Endothelial cell of umbilical vein (primary cell): ENCODE data around the gene BRI3. TPM values are rescaled to one million over a fixed set of nuclear protein-coding genes. Genes with fewer than 3 reads are reported as not detected.

Experiments
- BruUV-seq: library from RNA; stranded (reverse); fragments of 400-500 nt; replicated peaks from 2 replicates; lab custom pipeline; 2021; lab: Mats Ljungman, UMichigan
- CTCF ChIA-PET: fragments of 300-600, 350-600 bp; sonication (Branson Sonifier 250); formaldehyde crosslinking; loops from one replicate; lab custom pipeline; 2021; ENCODE audit warnings: antibody characterized with exemption, inconsistent platforms; lab: Charles Lee
- POLR2A ChIA-PET: fragments of 300-600, 350-600 bp; sonication (Branson Sonifier 250); formaldehyde crosslinking; loops from one replicate; lab custom pipeline; 2021; ENCODE audit warnings: antibody characterized with exemption, inconsistent platforms; lab: Charles Lee
- DNase-seq: peaks from one replicate; pipeline ENCODE4 v3.0.0-alpha.2; 2011; ENCODE audit warnings: low read depth, low spot score
- FAIRE-seq: peaks from 2 replicates; lab custom pipeline; 2011; peaks lifted over from hg19 to GRCh38; lab: Jason Lieb, UNC
- H2AFZ ChIP-seq: 2 replicates; pipeline ENCODE4 v1.6.0; 2012; ENCODE audit warnings: low read depth, low read length, control low read depth, inconsistent platforms
- H3K27ac ChIP-seq: 2 replicates; pipeline ENCODE4 v1.5.1; 2011; ENCODE audit warnings: low read depth, mild to moderate bottlenecking, control low read depth, low read length, moderate library complexity; ENCODE audit not compliant: insufficient read depth
- H3K27me3 ChIP-seq, 2 experiments: 2 replicates each; pipeline versions ENCODE4 v1.6.0 to v1.6.1; 2011; ENCODE audit warnings: low read length in 2 of 2, mixed read lengths in 1 of 2; ENCODE audit not compliant: control insufficient read depth in 2 of 2, insufficient read depth in 2 of 2
- H3K36me3 ChIP-seq, 2 experiments: 2 replicates in 1 of 2; 3 replicates in 1 of 2; pipeline ENCODE4 v1.5.1; 2011; ENCODE audit warnings: low read length in 2 of 2, mild to moderate bottlenecking in 1 of 2, moderate library complexity in 1 of 2; ENCODE audit not compliant: control insufficient read depth in 2 of 2, insufficient read depth in 2 of 2; ENCODE audit errors: extremely low read depth in 1 of 2
- H3K4me1 ChIP-seq: 3 replicates; pipeline ENCODE4 v1.5.1; 2011; ENCODE audit warnings: mild to moderate bottlenecking, low read length; ENCODE audit not compliant: control insufficient read depth, insufficient read depth; ENCODE audit errors: extremely low read depth
- H3K4me2 ChIP-seq: 2 replicates; pipeline ENCODE4 v1.6.1; 2011; ENCODE audit warnings: low read length, control low read depth, mixed read lengths; ENCODE audit not compliant: insufficient read depth
- H3K4me3 ChIP-seq, 3 experiments: fragments of 200-600 bp in 1 of 3; sonication (generic), shearing (Covaris generic) in 1 of 3; replicated peaks in 1 of 3; 2 replicates each; pipeline ENCODE4 v1.5.1; 2011 to 2016; ENCODE audit warnings: control low read depth in 3 of 3, low read length in 3 of 3, mild to moderate bottlenecking in 2 of 3, inconsistent platforms in 1 of 3, low read depth in 1 of 3, moderate library complexity in 1 of 3; ENCODE audit not compliant: insufficient read depth in 1 of 3
- H3K79me2 ChIP-seq: 2 replicates; pipeline ENCODE4 v1.6.0; 2012; ENCODE audit warnings: low read length, inconsistent platforms; ENCODE audit not compliant: control insufficient read depth, insufficient read depth
- H3K9ac ChIP-seq: replicated peaks from 2 replicates; pipeline ENCODE3; 2011; ENCODE audit warnings: low read length, control low read depth; ENCODE audit not compliant: insufficient read depth; ENCODE audit errors: extremely low read depth
- H3K9me1 ChIP-seq: replicated peaks from 3 replicates; pipeline ENCODE4 v1.6.0; 2011; ENCODE audit warnings: mild to moderate bottlenecking, low read length; ENCODE audit not compliant: control insufficient read depth, insufficient read depth; ENCODE audit errors: extremely low read depth
- H3K9me3 ChIP-seq: replicated peaks from 2 replicates; pipeline ENCODE4 v1.5.1; 2012; ENCODE audit warnings: low read length, inconsistent platforms; ENCODE audit not compliant: control insufficient read depth, insufficient read depth
- H4K20me1 ChIP-seq: replicated peaks from 2 replicates; pipeline ENCODE3; 2011; ENCODE audit warnings: mild to moderate bottlenecking, low read length; ENCODE audit not compliant: control insufficient read depth, insufficient read depth; ENCODE audit errors: extremely low read depth
- EZH2 ChIP-seq: IDR thresholded peaks from 2 replicates; pipeline ENCODE4 v1.6.1; 2012; ENCODE audit warnings: borderline replicate concordance, low read depth, mild to moderate bottlenecking, moderate library complexity, low read length, inconsistent platforms; ENCODE audit not compliant: severe bottlenecking
- FOS ChIP-seq: IDR thresholded peaks from 2 replicates; pipeline ENCODE4 v1.6.1; 2011; ENCODE audit warnings: mild to moderate bottlenecking, low read length, moderate library complexity, borderline replicate concordance; ENCODE audit not compliant: insufficient read depth
- GATA2 ChIP-seq: IDR thresholded peaks from 2 replicates; pipeline ENCODE4 v1.7.0; 2011; ENCODE audit warnings: low read depth, mild to moderate bottlenecking, moderate library complexity, mixed read lengths, low read length; ENCODE audit not compliant: insufficient read length, insufficient read depth
- JUN ChIP-seq: IDR thresholded peaks from 2 replicates; pipeline ENCODE4 v1.6.1; 2011; ENCODE audit warnings: borderline replicate concordance, low read depth; ENCODE audit not compliant: insufficient read length, insufficient read depth
- MAX ChIP-seq: IDR thresholded peaks from 2 replicates; pipeline ENCODE4 v1.6.1; 2011; ENCODE audit not compliant: insufficient read depth, insufficient read length
- MYC ChIP-seq: IDR thresholded peaks from one replicate; pipeline ENCODE4 v1.6.1; 2011; ENCODE audit warnings: mild to moderate bottlenecking, low read depth, low read length
- POLR2A ChIP-seq: IDR thresholded peaks from 2 replicates; pipeline ENCODE4 v1.6.1; 2012; ENCODE audit warnings: low read depth, mild to moderate bottlenecking, control low read depth, low read length
- POLR2AphosphoS5 ChIP-seq: IDR thresholded peaks from 2 replicates; pipeline ENCODE4 v1.6.1; 2012; ENCODE audit warnings: low read depth, mild to moderate bottlenecking, control low read depth, low read length, moderate library complexity; ENCODE audit not compliant: insufficient read depth
- dilution Hi-C: fragments of 300-500 bp; cut with MboI; formaldehyde crosslinking; loops from one replicate; pipeline ENCODE4 v1.15.0; 2019; ENCODE audit warnings: low sequenced_read_pairs; ENCODE audit not compliant: extremely low pct_ligation_motif_present
- intact Hi-C: fragments of 100-400 bp; cut with micrococcal nuclease; formaldehyde crosslinking; loops from one replicate; pipeline ENCODE4 v1.10.0; 2022
- polyA plus RNA-seq, 4 experiments: library from polyadenylated mRNA; depleted of rRNA in 3 of 4; stranded (reverse) in 3 of 4; unstranded in 1 of 4; fragments of >200 nt; gene quantifications; 2 replicates each; pipeline versions ENCODE4 v1.2.1 to v1.2.3, GENCODE V29; 2011 to 2012; ENCODE audit warnings: missing spikeins in 1 of 4
- total RNA-seq: library from RNA; stranded (reverse); gene quantifications from 2 replicates; pipeline ENCODE4 v1.2.3, GENCODE V29; 2021

The BRI3 gene
- total and polyA plus RNA-seq, 2 donors (not counting 3 experiments of a cell fraction or from before 2014, with no cell fraction given) = 214 to 317 TPM

DNA sequence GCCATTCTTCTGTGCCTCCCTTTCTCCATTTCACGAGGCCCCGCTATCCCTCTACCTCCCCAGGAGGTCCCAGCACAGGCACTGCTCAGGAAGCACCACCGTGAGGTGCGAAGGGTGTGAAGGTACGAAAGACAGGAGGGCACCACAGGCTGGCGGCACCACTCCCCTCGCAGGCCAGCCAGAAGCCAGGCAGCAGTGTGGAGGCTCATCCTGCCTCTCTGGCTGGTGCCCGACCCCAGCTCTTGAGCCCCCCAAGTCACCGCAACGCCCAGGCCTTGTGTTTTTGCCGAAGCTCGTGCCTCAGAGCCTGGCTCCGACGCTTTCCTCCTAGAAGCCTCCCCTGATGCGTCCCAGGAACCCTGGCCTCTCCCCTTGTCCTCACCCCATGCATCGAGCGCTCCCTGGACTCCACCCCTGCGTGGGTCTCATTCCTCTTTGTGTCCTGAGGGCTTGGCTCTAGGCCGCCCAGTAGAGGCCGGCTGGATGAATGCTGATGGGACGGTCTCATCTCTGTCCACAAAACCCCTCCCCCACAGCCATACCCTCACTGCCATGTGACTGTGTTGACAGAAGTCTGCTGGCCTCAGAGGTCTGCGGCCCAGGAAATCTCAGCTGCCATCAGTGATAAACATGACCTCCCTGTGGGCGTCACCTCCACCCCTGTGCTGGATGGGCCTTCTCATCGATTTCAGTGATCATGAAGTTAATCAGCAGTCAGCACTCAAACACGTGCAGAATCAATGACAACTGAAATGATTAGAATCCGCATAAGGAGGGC, 19.3 kb downstream of the BRI3 start:
- TF ChIP-seq GATA2 = no peak
- TF ChIP-seq JUN = no peak
- no peak for TF ChIP-seq POLR2AphosphoS5
- no peak for TF ChIP-seq EZH2
- TF ChIP-seq POLR2A = no peak
- no peak for TF ChIP-seq MAX
- TF ChIP-seq FOS = no peak
- no peak for TF ChIP-seq MYC
- no peaks in the 10 kb centered on the region for H3K27me3 ChIP-seq
- intact Hi-C loops (no loop called here), dilution Hi-C loops (no loop called here)
- no peaks in the 10 kb centered on the region for H3K9me1 ChIP-seq
- H4K20me1 ChIP-seq = no peaks in the 10 kb centered on the region
- no peak overlapping the region for H3K4me2 ChIP-seq
- no peak overlapping the region for H3K9ac ChIP-seq
- FAIRE-seq (no peak), DNase-seq (no peak)
- H3K27ac ChIP-seq = no peak overlapping the region
- no peak overlapping the region for H2AFZ ChIP-seq
- no peaks in the 10 kb centered on the region for H3K9me3 ChIP-seq
- POLR2A ChIA-PET = no interaction called here
- H3K4me1 ChIP-seq = no peaks in the 10 kb centered on the region
- no peaks in the 10 kb centered on the region for H3K36me3 ChIP-seq
- BruUV-seq = no TSS peak
- CTCF ChIA-PET = interaction anchor here (1.5 kb wide), 1 partner anchor 445 kb away, joined by 4 read pairs; no protein-coding TSS in a partner anchor
- H3K4me3 ChIP-seq = no peak overlapping the region
- no peaks in the 10 kb centered on the region for H3K79me2 ChIP-seq
